HG02973 (cell line): ENCODE results near the gene SWAP70.
"Not testable (repeated sequence)": the region's sequence is repeated elsewhere in the genome, so short reads cannot be mapped to it uniquely, and the experiment has no call there.

Experiments used
- ATAC-seq: cut with Tn5 transposase; IDR thresholded peaks from one replicate; pipeline ENCODE4 v1.9.1; 2021; ENCODE audit warnings: moderate library complexity; ENCODE audit not compliant: unreplicated experiment

The SWAP70 gene

GRCh38 chr11:9663699-9664275, at the start of gene SWAP70:
TSS of gene SWAP70 (plus strand) at chr11:9664077. CDS start at chr11:9664180, 103 bp downstream.
- ATAC-seq, result peak; percentile 71

GRCh38 chr11:9615031-9615451, 48.8 kb upstream of the SWAP70 start:
- ATAC-seq, result peak; percentile 50

GRCh38 chr11:9616042-9616675, 47.7 kb upstream of the SWAP70 start:
- no peak for ATAC-seq

- ATAC-seq, result no peak
Measured at GRCh38 chr11:9616858-9617257, 47.0 kb upstream of the SWAP70 start.

- no peak for ATAC-seq
Measured at GRCh38 chr11:9617940-9618339, 45.9 kb upstream of the SWAP70 start.

GRCh38 chr11:9619004-9619403, 44.9 kb upstream of the SWAP70 start:
- ATAC-seq, result no peak

- no peak for ATAC-seq
Measured at GRCh38 chr11:9619971-9620370, 43.9 kb upstream of the SWAP70 start.

- ATAC-seq, result not testable (repeated sequence)
Measured at GRCh38 chr11:9622353-9622752, 41.5 kb upstream of the SWAP70 start.

- ATAC-seq, result not testable (repeated sequence)
Measured at GRCh38 chr11:9623053-9623452, 40.8 kb upstream of the SWAP70 start.

GRCh38 chr11:9624448-9624847, 39.4 kb upstream of the SWAP70 start:
- ATAC-seq, result no peak

GRCh38 chr11:9625162-9625561, 38.7 kb upstream of the SWAP70 start:
- no peak for ATAC-seq

- ATAC-seq, result no peak
Measured at GRCh38 chr11:9625728-9626127, 38.1 kb upstream of the SWAP70 start.

GRCh38 chr11:9626496-9627394, 37.1 kb upstream of the SWAP70 start:
- ATAC-seq, result no peak

GRCh38 chr11:9629064-9629463, 34.8 kb upstream of the SWAP70 start:
- ATAC-seq, result no peak

GRCh38 chr11:9633679-9634078, 30.2 kb upstream of the SWAP70 start:
- no peak for ATAC-seq

GRCh38 chr11:9636691-9637090, 27.2 kb upstream of the SWAP70 start:
- no peak for ATAC-seq

GRCh38 chr11:9639099-9639498, 24.8 kb upstream of the SWAP70 start:
- no peak for ATAC-seq

GRCh38 chr11:9639985-9640384, 23.9 kb upstream of the SWAP70 start:
- no peak for ATAC-seq

- ATAC-seq, result no peak
Measured at GRCh38 chr11:9642894-9643293, 21.0 kb upstream of the SWAP70 start.

- ATAC-seq, result no peak
Measured at GRCh38 chr11:9643751-9644150, 20.1 kb upstream of the SWAP70 start.

GRCh38 chr11:9645881-9646280, 18.0 kb upstream of the SWAP70 start:
- no peak for ATAC-seq

- no peak for ATAC-seq
Measured at GRCh38 chr11:9646324-9646723, 17.6 kb upstream of the SWAP70 start.
